Stimulated activated CD8-positive, alpha-beta memory T cell treated with anti-CD3 and anti-CD28 coated beads, Interleukin-15, amount 100 ng/mL, for 1 hour (primary cell): ENCODE measurements around the gene SCN5A.

Source experiments
- DNase-seq: peaks from one replicate; pipeline ENCODE4 v3.0.0-alpha.2; 2020; ENCODE audit warnings: low read depth

Gene SCN5A

GRCh38 chr3:38560284-38560683 is 89.2 kb downstream of the SCN5A start:
- DNase-seq = no peak

DNA sequence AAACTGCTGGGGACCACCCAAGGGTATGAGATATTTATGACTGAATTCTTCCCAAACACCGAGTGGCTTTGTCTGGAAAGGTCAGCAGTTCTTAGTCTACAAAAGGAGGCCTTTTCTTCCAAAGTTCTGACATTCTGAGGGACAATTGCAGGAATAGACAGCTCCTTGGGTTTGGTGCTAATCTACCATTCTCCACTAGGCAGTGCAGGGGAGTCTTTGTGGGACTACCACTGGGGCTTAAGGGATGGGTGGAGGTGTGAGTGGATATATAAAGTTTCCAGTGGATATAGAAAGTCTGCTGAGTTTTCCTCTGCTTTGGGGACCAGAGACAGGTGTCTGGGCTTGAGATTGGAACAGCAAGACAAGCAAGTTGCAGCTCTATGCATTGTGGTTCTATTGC is 90.6 kb downstream of the SCN5A start:
- DNase-seq = no peak

GRCh38 chr3:38556640-38557358 is 92.7 kb downstream of the SCN5A start:
- no peak for DNase-seq

- no peak for DNase-seq
These were observed 93.6 kb downstream of the SCN5A start for GRCh38 chr3:38555926-38556325.

GRCh38 chr3:38555149-38555840 is 94.2 kb downstream of the SCN5A start:
- DNase-seq = no peak

- no peak for DNase-seq
These were observed 95.2 kb downstream of the SCN5A start for GRCh38 chr3:38554127-38554827.

- no peak for DNase-seq
These were observed 96.4 kb downstream of the SCN5A start for GRCh38 chr3:38553071-38553470.

GRCh38 chr3:38552364-38552763 is 97.1 kb downstream of the SCN5A start:
- DNase-seq = no peak

DNA sequence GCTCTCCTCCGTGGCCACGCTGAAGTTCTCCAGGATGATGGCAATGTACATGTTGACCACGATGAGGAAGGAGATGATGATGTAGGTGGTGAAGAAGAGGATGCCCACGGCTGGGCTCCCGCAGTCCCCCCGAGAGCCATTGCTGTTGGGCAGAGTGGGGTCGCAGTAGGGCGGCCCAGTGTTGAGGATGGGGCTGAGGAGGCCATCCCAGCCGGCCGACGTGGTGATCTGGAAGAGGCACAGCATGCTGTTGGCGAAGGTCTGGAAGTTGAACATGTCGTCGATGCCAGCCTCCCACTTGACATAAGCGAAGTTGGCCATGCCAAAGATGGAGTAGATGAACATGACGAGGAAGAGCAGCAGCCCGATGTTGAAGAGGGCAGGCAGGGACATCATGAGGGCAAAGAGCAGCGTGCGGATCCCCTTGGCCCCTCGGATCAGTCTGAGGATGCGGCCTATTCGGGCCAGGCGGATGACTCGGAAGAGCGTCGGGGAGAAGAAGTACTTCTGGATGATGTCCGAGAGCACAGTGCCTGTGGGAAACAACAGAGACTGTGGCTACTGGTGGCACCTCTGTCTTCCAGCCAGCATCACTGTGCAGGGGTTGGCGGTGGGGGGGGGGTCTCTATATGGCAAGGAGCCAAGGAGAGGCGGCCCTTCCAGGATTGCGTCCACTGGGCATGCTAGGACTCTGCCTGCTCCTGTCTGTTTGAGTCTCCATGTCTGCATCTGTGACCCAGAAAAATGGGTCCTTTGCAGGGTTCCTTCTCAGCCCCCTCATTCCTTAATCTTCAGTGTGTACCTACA is 98.3 kb downstream of the SCN5A start:
- DNase-seq = no peak

DNA sequence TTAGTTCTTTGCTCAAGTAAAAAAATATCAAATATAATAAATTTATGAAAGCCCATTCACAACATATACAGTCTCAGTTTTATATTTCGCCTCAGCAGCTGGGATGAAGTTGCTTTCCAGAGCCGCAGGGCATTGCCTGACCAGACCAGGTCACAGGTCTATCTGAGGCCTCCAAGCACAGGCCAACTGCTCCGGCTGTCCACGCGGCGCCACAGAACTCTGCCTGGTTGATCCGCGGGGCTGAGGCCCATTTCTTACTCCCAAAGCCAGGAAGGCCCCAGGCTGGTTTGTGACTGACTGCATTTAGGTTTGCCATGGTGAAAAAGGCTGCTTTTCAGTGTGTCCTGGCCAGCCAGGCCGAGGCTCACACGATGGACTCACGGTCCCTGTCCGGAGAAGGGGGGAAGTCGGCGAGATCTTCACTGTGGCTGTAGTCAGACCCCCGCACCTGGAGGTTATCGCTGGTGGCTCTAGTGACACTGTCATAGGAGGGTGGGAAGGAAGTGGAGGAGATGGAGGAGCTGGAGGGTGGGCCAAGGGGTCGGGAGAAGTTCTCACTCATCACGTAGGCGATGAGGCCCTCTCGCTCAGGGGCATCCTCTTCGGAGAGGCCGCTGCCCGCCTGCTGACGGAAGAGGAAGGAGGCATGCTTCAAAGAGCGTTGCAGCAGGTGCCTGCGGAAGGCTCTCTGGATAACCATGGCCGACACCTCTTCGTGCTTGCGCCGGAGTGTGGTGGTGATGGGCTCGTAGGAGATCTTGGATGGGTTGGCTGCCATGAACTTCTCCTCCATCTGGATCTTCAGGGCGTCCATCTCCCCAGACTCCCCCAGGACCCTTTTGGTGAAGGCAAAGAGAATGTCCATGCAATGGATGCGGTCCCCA is 99.3 kb downstream of the SCN5A start:
- no peak for DNase-seq

GRCh38 chr3:38549486-38549885 is 100.0 kb downstream of the SCN5A start:
- DNase-seq = no peak

GRCh38 chr3:38549082-38549481 is 100.4 kb downstream of the SCN5A start:
- no peak for DNase-seq

DNA sequence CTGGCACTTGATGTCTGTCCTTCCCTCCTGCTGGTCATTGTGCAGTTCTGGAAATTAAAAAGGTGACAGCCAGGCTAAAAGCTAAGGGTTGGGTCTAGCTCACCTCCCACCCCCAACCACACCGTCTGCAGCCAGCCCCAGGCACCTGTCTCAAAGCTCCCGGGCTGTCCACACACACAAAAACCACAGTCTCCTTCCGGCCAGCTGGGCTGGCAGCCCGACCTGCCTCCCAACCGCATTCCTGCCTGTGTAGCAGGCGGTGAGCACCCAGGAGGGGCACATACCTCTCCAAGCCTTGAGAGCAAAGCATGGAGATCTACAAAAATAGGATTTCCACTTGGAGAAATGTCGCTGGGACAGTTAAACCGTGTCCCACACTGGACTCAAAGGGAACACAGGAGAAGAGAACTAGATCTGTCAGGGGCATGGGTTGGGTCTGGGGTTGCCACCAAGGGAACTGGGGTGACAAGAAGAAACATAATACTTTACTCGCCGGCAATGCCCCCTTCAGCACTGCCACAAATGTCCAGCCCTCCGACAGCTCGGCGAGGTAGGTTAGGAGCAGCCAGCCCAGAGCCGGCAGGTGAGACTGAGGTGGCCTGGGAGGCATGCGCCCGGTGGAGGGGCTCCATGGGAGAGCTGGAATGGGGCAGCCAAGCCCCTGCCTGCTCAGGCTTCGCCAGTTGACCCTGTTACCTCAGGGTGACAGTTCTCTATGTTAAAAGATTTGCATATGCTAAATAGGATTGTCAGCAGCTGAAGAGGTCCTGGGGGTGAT is 101.1 kb downstream of the SCN5A start:
- DNase-seq = no peak

DNA sequence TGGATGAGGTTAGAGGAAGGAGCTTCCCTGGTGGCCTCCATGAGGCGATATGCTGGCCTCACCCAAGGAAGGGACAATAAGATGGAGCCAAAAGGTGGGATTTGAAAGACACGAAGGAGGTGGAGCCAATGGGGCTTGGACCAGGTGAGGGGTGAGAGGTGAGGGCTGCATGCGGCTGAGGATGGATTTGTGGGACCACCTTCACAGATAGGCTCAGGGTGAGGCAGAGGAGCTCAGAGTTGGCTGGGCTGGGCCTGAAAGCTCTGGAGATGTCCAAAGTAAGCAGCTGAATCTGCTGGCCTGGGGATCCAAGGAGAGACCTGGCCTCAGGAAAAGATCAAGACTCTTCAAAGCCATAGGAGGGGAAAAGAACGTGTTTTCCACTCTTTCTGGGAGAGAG is 103.5 kb downstream of the SCN5A start:
- no peak for DNase-seq

- DNase-seq = no peak
These were observed 103.9 kb downstream of the SCN5A start for GRCh38 chr3:38545550-38545949.

DNA sequence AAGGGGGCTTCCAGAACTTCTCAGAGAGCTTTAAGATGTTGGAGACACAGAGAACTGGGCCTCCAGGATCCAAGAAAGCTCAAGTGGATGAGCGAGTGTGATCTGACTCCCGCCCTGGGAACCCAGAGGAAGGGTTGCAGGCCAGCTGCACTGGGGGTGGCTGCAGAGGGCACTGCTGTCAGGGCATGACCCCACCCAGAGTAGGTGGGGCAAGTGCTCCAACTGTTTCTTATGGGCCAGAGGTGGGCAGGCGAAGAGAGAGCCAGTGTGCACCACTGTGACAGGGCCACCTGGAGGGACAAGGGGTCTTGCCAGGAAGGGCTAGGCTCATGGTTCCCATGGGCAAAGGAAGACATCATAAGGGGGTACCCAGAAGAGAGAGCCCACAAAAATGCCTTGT is 104.6 kb downstream of the SCN5A start:
- no peak for DNase-seq

- DNase-seq = no peak
These were observed 105.9 kb downstream of the SCN5A start for GRCh38 chr3:38543586-38543985.

DNA sequence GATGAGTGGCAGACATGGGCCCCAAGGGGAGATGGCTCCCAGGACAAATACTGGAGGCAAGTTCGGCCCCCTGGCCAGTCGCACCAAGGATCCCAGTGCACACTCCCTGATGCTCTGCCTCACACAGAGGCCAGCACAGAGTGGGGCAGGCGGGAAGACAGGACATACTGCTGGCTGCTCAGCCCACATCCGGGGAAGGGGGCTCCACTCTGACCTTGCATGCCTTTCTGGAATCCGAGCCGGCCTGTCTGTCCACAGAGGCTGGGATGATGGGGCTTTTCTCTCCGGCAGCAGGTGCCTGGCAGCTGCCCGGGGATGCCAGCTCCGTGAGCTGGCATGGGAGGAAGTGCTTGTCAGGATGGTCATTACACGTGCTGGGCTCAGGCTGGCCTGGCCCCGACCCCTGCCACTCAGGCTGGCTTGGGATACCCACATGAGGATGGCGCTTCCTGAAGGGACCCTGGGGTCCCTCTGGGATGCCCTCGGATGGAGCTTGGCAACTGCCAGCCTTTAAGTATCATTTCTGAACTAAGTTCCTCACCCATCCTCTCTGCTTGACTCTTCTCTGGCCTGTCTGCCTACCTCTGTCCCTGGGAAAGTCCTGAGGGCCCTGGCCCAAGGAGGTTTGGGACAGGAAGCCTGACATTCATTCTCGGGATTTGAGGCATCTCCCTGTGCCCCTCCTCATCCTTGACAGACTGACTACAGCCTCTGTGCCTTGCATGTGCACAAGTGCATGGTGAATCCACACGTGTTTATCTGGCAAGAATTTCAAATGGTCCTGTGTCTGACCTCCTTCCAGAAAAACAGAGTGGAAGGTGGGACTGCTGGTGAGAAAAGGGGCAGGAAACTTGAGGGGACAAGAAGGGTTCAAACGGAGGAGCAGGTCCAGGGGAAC is 106.8 kb downstream of the SCN5A start:
- no peak for DNase-seq

- DNase-seq = no peak
These were observed 107.7 kb downstream of the SCN5A start for GRCh38 chr3:38541806-38542205.
